GM18519 (cell line): ENCODE measurements around the gene KRT27.
"Not testable (repeated sequence)": the region's sequence is repeated elsewhere in the genome, so short reads cannot be mapped to it uniquely, and the experiment has no call there.

Experiments
- ATAC-seq: cut with Tn5 transposase; IDR thresholded peaks from one replicate; pipeline ENCODE4 v1.9.1; 2021; ENCODE audit warnings: mild to moderate bottlenecking, moderate library complexity; ENCODE audit not compliant: unreplicated experiment, low FRiP score

Gene KRT27

GRCh38 chr17:40760105-40761016, 22.0 kb downstream of the KRT27 start:
- ATAC-seq = no peak

GRCh38 chr17:40755231-40755630, 27.1 kb downstream of the KRT27 start, which contains the start of gene KRT25:
Gene KRT25, minus strand, starts transcription at chr17:40755331. Its CDS starts 60 bp downstream, at chr17:40755271.
- ATAC-seq = no peak

GRCh38 chr17:40753804-40754203, 28.5 kb downstream of the KRT27 start:
- no peak for ATAC-seq

- ATAC-seq = no peak
Observed at GRCh38 chr17:40751065-40751464, 31.3 kb downstream of the KRT27 start.

GRCh38 chr17:40750391-40750790, 32.0 kb downstream of the KRT27 start:
- ATAC-seq = no peak

- ATAC-seq = not testable (repeated sequence)
Observed at GRCh38 chr17:40748666-40749065, 33.7 kb downstream of the KRT27 start.

- no peak for ATAC-seq
Observed at GRCh38 chr17:40738553-40738952, 43.8 kb downstream of the KRT27 start.

- no peak for ATAC-seq
Observed at GRCh38 chr17:40735016-40735415, 47.3 kb downstream of the KRT27 start.

GRCh38 chr17:40734018-40734417, 48.3 kb downstream of the KRT27 start:
- ATAC-seq = no peak

GRCh38 chr17:40730970-40731369, 51.4 kb downstream of the KRT27 start:
- no peak for ATAC-seq

- no peak for ATAC-seq
Observed at GRCh38 chr17:40727447-40728231, 54.7 kb downstream of the KRT27 start.

GRCh38 chr17:40726919-40727318, 55.4 kb downstream of the KRT27 start:
- no peak for ATAC-seq
